WTC11 (cell line): ENCODE data around the gene IQGAP2.

Experiments used
- CTCF ChIP-seq: fragments of 200-600 bp; IDR thresholded peaks from 2 replicates; pipeline ENCODE4 v1.8.0; 2022; ENCODE audit warnings: antibody characterized with exemption
- E2F5 ChIP-seq: sonication (generic); formaldehyde crosslinking; IDR thresholded peaks from 2 replicates; pipeline ENCODE4 v1.8.1; 2022; ENCODE audit warnings: mild to moderate bottlenecking, moderate library complexity, missing genetic modification reagents
- SP1 ChIP-seq: sonication (generic); formaldehyde crosslinking; conservative IDR thresholded peaks from 2 replicates; pipeline ENCODE4 v1.8.1; 2022; ENCODE audit warnings: missing genetic modification reagents
- TEAD4 ChIP-seq: sonication (generic); formaldehyde crosslinking; IDR thresholded peaks from 2 replicates; pipeline ENCODE4 v1.8.0; 2022; ENCODE audit warnings: mild to moderate bottlenecking, missing genetic modification reagents

- TF ChIP-seq E2F5 (CRISPR knock-in tag): no peak
- TF ChIP-seq TEAD4 (CRISPR knock-in tag): no peak
- TF ChIP-seq CTCF: no peak
- no peak for TF ChIP-seq SP1
Measured at GRCh38 chr5:76733049-76733417, 329.9 kb downstream of the IQGAP2 start.
